Nephron (organoid): Measurements from ENCODE around the gene BTRC.

Experiments
- H3K27ac Mint-ChIP-seq, 3 experiments: 2 replicates each; pipeline ENCODE4 v1.8.0; 2020; ENCODE audit warnings: mixed read lengths in 3 of 3, mild to moderate bottlenecking in 2 of 3, moderate library complexity in 1 of 3
- H3K27me3 Mint-ChIP-seq: 2 replicates; pipeline ENCODE4 v1.8.0; 2021; ENCODE audit warnings: low read depth, mild to moderate bottlenecking, moderate library complexity, mixed read lengths
- H3K36me3 Mint-ChIP-seq: 2 replicates; pipeline ENCODE4 v1.8.0; 2020; ENCODE audit warnings: low read depth, mixed read lengths
- H3K4me1 Mint-ChIP-seq: 2 replicates; pipeline ENCODE4 v1.8.0; 2020; ENCODE audit warnings: mixed read lengths
- H3K4me3 Mint-ChIP-seq, 3 experiments: 2 replicates each; pipeline ENCODE4 v1.8.0; 2020; ENCODE audit warnings: mild to moderate bottlenecking in 3 of 3, mixed read lengths in 3 of 3, moderate library complexity in 2 of 3
- H3K9me3 Mint-ChIP-seq: 2 replicates; pipeline ENCODE4 v1.8.0; 2020; ENCODE audit warnings: mixed read lengths
- CTCF ChIP-seq, 3 experiments: fragments of 200-600 bp; sonication (generic); IDR thresholded peaks; one replicate each; pipeline ENCODE4 v1.5.0; 2021; ENCODE audit warnings: antibody characterized with exemption in 3 of 3; ENCODE audit not compliant: unreplicated experiment in 3 of 3

Gene BTRC

GRCh38 chr10:101572126-101572525 lies 218.2 kb downstream of the BTRC start:
- peaks cover 5% of the 10 kb centered on the region for H3K4me1 Mint-ChIP-seq
- no peaks in the 10 kb centered on the region for H3K9me3 Mint-ChIP-seq
- peaks cover 1% of the 10 kb centered on the region for H3K36me3 Mint-ChIP-seq
- no peak overlapping the region for H3K27ac Mint-ChIP-seq
- H3K4me3 Mint-ChIP-seq, result no peak overlapping the region
- peaks cover 39% of the 10 kb centered on the region for H3K27me3 Mint-ChIP-seq
- no peak for TF ChIP-seq CTCF (IDR thresholded peaks at IDR 0.05; ENCODE audit: unreplicated experiment in 3 of 3)

DNA sequence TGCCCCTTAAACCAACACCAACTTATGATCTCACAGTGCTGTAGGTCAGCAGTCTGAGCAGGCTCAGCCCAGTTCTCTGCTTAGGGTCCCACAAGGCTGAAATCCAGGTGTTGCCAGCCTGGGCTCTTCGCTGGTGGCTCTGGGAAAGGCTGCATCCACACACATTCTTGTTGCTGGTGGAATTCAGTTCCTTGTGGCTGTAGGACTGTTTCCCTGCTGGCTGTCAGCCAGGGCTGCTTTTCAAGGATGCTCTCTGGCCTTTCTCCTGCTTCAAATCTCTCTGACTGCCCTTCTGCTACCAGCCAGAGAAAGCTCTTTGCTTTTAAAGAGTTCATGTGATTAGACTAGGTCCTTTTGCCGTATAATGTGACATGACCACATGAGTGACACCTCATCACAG lies 218.8 kb downstream of the BTRC start:
- H3K4me3 Mint-ChIP-seq, result no peak overlapping the region
- H3K27ac Mint-ChIP-seq, result no peak overlapping the region
- H3K4me1 Mint-ChIP-seq, result no peaks in the 10 kb centered on the region
- H3K36me3 Mint-ChIP-seq, result peaks cover 3% of the 10 kb centered on the region
- no peak for TF ChIP-seq CTCF (IDR thresholded peaks at IDR 0.05; ENCODE audit: unreplicated experiment in 3 of 3)
- H3K9me3 Mint-ChIP-seq, result no peaks in the 10 kb centered on the region
- peaks cover 33% of the 10 kb centered on the region for H3K27me3 Mint-ChIP-seq

GRCh38 chr10:101573885-101574753 lies 220.2 kb downstream of the BTRC start:
- Mint-ChIP-seq H3K36me3 (peaks cover 9% of the 10 kb centered on the region), H3K27ac (no peak overlapping the region), H3K4me3 (peak overlapping the region in 1 of 3 experiments; percentile 35), H3K9me3 (no peaks in the 10 kb centered on the region), H3K4me1 (no peaks in the 10 kb centered on the region), H3K27me3 (peaks cover 21% of the 10 kb centered on the region)
- TF ChIP-seq CTCF (IDR thresholded peaks at IDR 0.05; ENCODE audit: unreplicated experiment in 3 of 3), result no peak

- no peak overlapping the region for H3K27ac Mint-ChIP-seq
- no peak for TF ChIP-seq CTCF (IDR thresholded peaks at IDR 0.05; ENCODE audit: unreplicated experiment in 3 of 3)
- no peaks in the 10 kb centered on the region for H3K4me1 Mint-ChIP-seq
- H3K27me3 Mint-ChIP-seq, result peaks cover 13% of the 10 kb centered on the region
- no peaks in the 10 kb centered on the region for H3K9me3 Mint-ChIP-seq
- peaks cover 9% of the 10 kb centered on the region for H3K36me3 Mint-ChIP-seq
- H3K4me3 Mint-ChIP-seq, result no peak overlapping the region
Measured at GRCh38 chr10:101575091-101575490, 221.1 kb downstream of the BTRC start.

- H3K4me3 Mint-ChIP-seq, result no peak overlapping the region
- no peak for TF ChIP-seq CTCF (IDR thresholded peaks at IDR 0.05; ENCODE audit: unreplicated experiment in 3 of 3)
- peaks cover 9% of the 10 kb centered on the region for H3K36me3 Mint-ChIP-seq
- H3K27ac Mint-ChIP-seq, result no peak overlapping the region
- no peaks in the 10 kb centered on the region for H3K4me1 Mint-ChIP-seq
- peaks cover 13% of the 10 kb centered on the region for H3K27me3 Mint-ChIP-seq
- no peaks in the 10 kb centered on the region for H3K9me3 Mint-ChIP-seq
Measured at GRCh38 chr10:101575580-101576210, 221.7 kb downstream of the BTRC start.
